GM06990 (cell line): ENCODE data around the gene SYDE2.
"Not testable (repeated sequence)": the region's sequence is repeated elsewhere in the genome, so short reads cannot be mapped to it uniquely, and the experiment has no call there.

Experiments used
- DNase-seq: peaks from one replicate; pipeline ENCODE4 v3.0.0-alpha.2; 2011; ENCODE audit not compliant: insufficient read length; ENCODE audit errors: extremely low read depth
- H3K27me3 ChIP-seq: replicated peaks from 2 replicates; pipeline ENCODE4 v1.6.0; 2011; ENCODE audit warnings: low read length; ENCODE audit not compliant: control insufficient read depth, insufficient read depth
- H3K36me3 ChIP-seq: 2 replicates; pipeline ENCODE4 v1.5.1; 2011; ENCODE audit warnings: low read length; ENCODE audit not compliant: control insufficient read depth, insufficient read depth
- H3K4me3 ChIP-seq: replicated peaks from 2 replicates; pipeline ENCODE4 v1.5.1; 2011; ENCODE audit warnings: low read depth, mild to moderate bottlenecking, control low read depth, low read length
- CTCF ChIP-seq: IDR thresholded peaks from 2 replicates; pipeline ENCODE4 v1.5.1; 2011; ENCODE audit warnings: low read length, control low read depth, mild to moderate bottlenecking, inconsistent platforms; ENCODE audit not compliant: insufficient read depth, poor library complexity, severe bottlenecking

SYDE2 gene

GRCh38 chr1:85144351-85144750 lies 56.5 kb downstream of the SYDE2 start:
- Histone ChIP-seq H3K27me3 (no peaks in the 10 kb centered on the region), H3K36me3 (no peaks in the 10 kb centered on the region), H3K4me3 (no peak overlapping the region)
- DNase-seq, result no peak
- TF ChIP-seq CTCF, result no peak

- DNase-seq, result no peak
- no peak for TF ChIP-seq CTCF
- Histone ChIP-seq H3K4me3 (no peak overlapping the region), H3K27me3 (no peaks in the 10 kb centered on the region), H3K36me3 (no peaks in the 10 kb centered on the region)
Observed at GRCh38 chr1:85142753-85143152, 58.1 kb downstream of the SYDE2 start.

- H3K36me3 ChIP-seq, H3K27me3 ChIP-seq, H3K4me3 ChIP-seq, DNase-seq: not testable (repeated sequence)
Observed at GRCh38 chr1:85138439-85138838, 62.4 kb downstream of the SYDE2 start.

GRCh38 chr1:85137660-85138059 lies 63.2 kb downstream of the SYDE2 start:
- no peak for DNase-seq
- no peak for TF ChIP-seq CTCF
- no peaks in the 10 kb centered on the region for H3K36me3 ChIP-seq
- no peak overlapping the region for H3K4me3 ChIP-seq
- H3K27me3 ChIP-seq, result no peaks in the 10 kb centered on the region

- no peak for DNase-seq
- H3K27me3 ChIP-seq, result no peaks in the 10 kb centered on the region
- TF ChIP-seq CTCF, result no peak
- H3K4me3 ChIP-seq, result no peak overlapping the region
- H3K36me3 ChIP-seq, result no peaks in the 10 kb centered on the region
Observed at GRCh38 chr1:85135392-85135798, 65.4 kb downstream of the SYDE2 start.

- DNase-seq, result no peak
- no peak for TF ChIP-seq CTCF
- Histone ChIP-seq H3K36me3 (no peaks in the 10 kb centered on the region), H3K27me3 (no peaks in the 10 kb centered on the region), H3K4me3 (no peak overlapping the region)
Observed at GRCh38 chr1:85134583-85135391, 66.0 kb downstream of the SYDE2 start.
